Hepatocyte (in vitro differentiated cells): Measurements from ENCODE around the gene RRM1.

Experiments used
- CTCF ChIP-seq: fragments of 200-600 bp; sonication (generic); IDR thresholded peaks from 2 replicates; pipeline ENCODE4 v1.5.1; 2016; ENCODE audit warnings: antibody characterized with exemption, mild to moderate bottlenecking; ENCODE audit not compliant: poor library complexity
- EZH2phosphoT487 ChIP-seq: fragments of 200-600 bp; sonication (generic); IDR thresholded peaks from one replicate; pipeline ENCODE4 v1.6.1; 2018; ENCODE audit warnings: antibody characterized with exemption, mild to moderate bottlenecking, low read depth, moderate library complexity; ENCODE audit not compliant: unreplicated experiment, severe bottlenecking

DNA sequence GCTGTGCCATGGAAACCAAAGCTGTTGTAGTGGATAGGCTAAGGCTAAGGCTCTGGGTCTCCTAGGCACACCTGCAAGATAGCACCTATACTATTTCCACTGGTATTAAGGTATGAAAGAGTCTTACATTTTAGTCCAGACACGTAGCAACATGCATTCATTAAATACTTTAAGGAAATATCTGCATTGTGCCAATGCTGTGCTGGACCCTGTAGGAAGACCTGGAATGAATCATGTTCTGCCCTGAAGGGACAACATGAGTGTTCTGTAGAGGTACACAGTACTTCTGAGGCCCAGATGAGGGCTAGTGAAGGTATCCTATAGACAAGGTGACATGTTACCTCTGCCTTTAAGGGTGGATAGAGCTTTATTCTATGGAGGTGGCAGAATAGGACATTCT is 35.2 kb upstream of the RRM1 start:
- no peak for TF ChIP-seq CTCF
- no peak for TF ChIP-seq EZH2phosphoT487
